Spleen (tissue), 7 donors: ENCODE data around the gene FAT2.

Experiments
- CTCF ChIP-seq, 11 experiments: fragments of 200-600 bp in 7 of 11; fragments of 450-650 bp in 4 of 11; sonication (generic) in 4 of 11; IDR thresholded peaks in 8 of 11; conservative IDR thresholded peaks in 3 of 11; 1 replicate in 7 of 11; 2 replicates in 4 of 11; pipeline versions ENCODE4 v1.4.0 to v1.8.0; 2016 to 2021; ENCODE audit warnings: antibody characterized with exemption in 11 of 11, inconsistent platforms in 4 of 11, mild to moderate bottlenecking in 1 of 11
- POLR2A ChIP-seq, 3 donors: fragments of 450-650 bp; IDR thresholded peaks; one replicate each; pipeline ENCODE4 v1.5.1; 2017; ENCODE audit warnings: antibody characterized with exemption in 3 of 3, mild to moderate bottlenecking in 1 of 3
- donor health status: DM: no; HTN: no; CAD: no; lungs with moderate emphysema.
- donor health status: DM: no; HTN: no; CAD: no.
- donor health status: DM: no; HTN: no; CAD: no.

DNA sequence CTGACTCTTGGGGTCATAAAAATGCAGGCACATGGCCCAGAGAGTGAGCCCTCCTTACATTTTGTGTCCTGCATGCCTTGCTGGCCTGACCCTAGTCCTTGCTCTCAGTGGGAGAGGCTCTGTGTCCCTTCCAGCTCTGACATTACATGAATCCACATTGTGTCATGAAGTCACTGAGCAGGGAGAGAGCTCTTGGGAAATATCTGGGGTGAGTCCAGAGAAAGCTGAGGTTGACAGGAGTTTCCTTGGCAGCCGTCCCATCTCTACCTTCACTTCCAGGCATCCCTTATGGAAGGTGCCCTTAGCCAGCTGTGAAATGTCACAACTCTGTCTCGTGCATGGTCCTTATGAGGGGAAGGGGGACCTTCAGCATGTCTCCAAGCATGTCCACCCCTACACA is 41.0 kb downstream of the FAT2 start:
- TF ChIP-seq CTCF (IDR thresholded peaks at IDR 0.05 in 8 of 11, conservative IDR thresholded peaks at IDR 0.05 in 3 of 11), result no peak
- no peak for TF ChIP-seq POLR2A (IDR thresholded peaks at IDR 0.05)
